HEK293 (cell line): ENCODE data around the gene BABAM1.

Experiments
- CTCF ChIA-PET: fragments of 350-600 bp; formaldehyde crosslinking; extraction: SDS; loops from one replicate; lab custom pipeline; 2021; ENCODE audit warnings: antibody characterized with exemption; lab: Yijun Ruan, JAX
- POLR2A ChIA-PET: fragments of 300-600 bp; formaldehyde crosslinking; extraction: SDS; loops from one replicate; lab custom pipeline; 2020; ENCODE audit warnings: antibody characterized with exemption, inconsistent platforms; lab: Yijun Ruan, JAX
- H3K27ac ChIP-seq: fragments of 200-500 bp; sonication (Bioruptor generic); 2 replicates; pipeline ENCODE4 v1.5.1; 2014; ENCODE audit warnings: low read depth, low read length, control low read depth, inconsistent platforms; ENCODE audit errors: extremely low read depth
- H3K36me3 ChIP-seq, 2 experiments: fragments of 200-500 bp in 1 of 2; sonication (Bioruptor generic) in 1 of 2; 1 replicate in 1 of 2; 2 replicates in 1 of 2; pipeline ENCODE4 v1.5.1; 2014 to 2017; ENCODE audit warnings: inconsistent platforms in 2 of 2, low read length in 2 of 2; ENCODE audit not compliant: control insufficient read depth in 2 of 2, insufficient read depth in 1 of 2
- H3K4me1 ChIP-seq: fragments of 200-500 bp; sonication (Bioruptor generic); 2 replicates; pipeline ENCODE4 v1.5.1; 2014; ENCODE audit warnings: mild to moderate bottlenecking, low read length, inconsistent platforms; ENCODE audit not compliant: control insufficient read depth, insufficient read depth
- H3K4me3 ChIP-seq: 2 replicates; pipeline ENCODE4 v1.5.1; 2011; ENCODE audit warnings: low read depth, mild to moderate bottlenecking, control low read depth, low read length, moderate library complexity
- H3K9me3 ChIP-seq: fragments of 200-500 bp; sonication (Bioruptor generic); 2 replicates; pipeline ENCODE4 v1.5.1; 2014; ENCODE audit warnings: low read depth, low read length, inconsistent platforms; ENCODE audit not compliant: control insufficient read depth, insufficient read depth
- BCL11B ChIP-seq: fragments of 450-650 bp; formaldehyde crosslinking; IDR thresholded peaks from 2 replicates; pipeline ENCODE4 v1.5.1; 2016; ENCODE audit warnings: low read depth, missing biosample characterization, missing genetic modification characterization
- IKZF3 ChIP-seq: fragments of 450-650 bp; IDR thresholded peaks from 2 replicates; pipeline ENCODE4 v1.5.0; 2018; ENCODE audit warnings: missing biosample characterization, mild to moderate bottlenecking, missing genetic modification characterization, moderate library complexity
- KLF10 ChIP-seq: fragments of 450-650 bp; IDR thresholded peaks from 2 replicates; pipeline ENCODE4 v1.5.1; 2018; ENCODE audit warnings: missing biosample characterization, mild to moderate bottlenecking, missing genetic modification characterization
- KLF16 ChIP-seq: fragments of 450-650 bp; formaldehyde crosslinking; IDR thresholded peaks from 2 replicates; pipeline ENCODE4 v1.5.1; 2017; ENCODE audit warnings: missing biosample characterization, missing genetic modification characterization
- KLF9 ChIP-seq: fragments of 450-650 bp; formaldehyde crosslinking; IDR thresholded peaks from 2 replicates; pipeline ENCODE4 v1.5.1; 2016; ENCODE audit warnings: missing biosample characterization, missing genetic modification characterization, low read depth
- PRDM2 ChIP-seq: fragments of 450-650 bp; formaldehyde crosslinking; IDR thresholded peaks from 2 replicates; pipeline ENCODE4 v1.5.1; 2016; ENCODE audit warnings: missing biosample characterization, missing genetic modification characterization, borderline replicate concordance
- TCF7L2 ChIP-seq: IDR thresholded peaks from 2 replicates; pipeline ENCODE4 v1.6.1; 2011; ENCODE audit warnings: low read depth, mild to moderate bottlenecking, inconsistent platforms, low read length, moderate library complexity, borderline replicate concordance
- WT1 ChIP-seq: fragments of 450-650 bp; formaldehyde crosslinking; IDR thresholded peaks from 2 replicates; pipeline ENCODE4 v1.5.1; 2016; ENCODE audit warnings: missing biosample characterization, missing genetic modification characterization
- ZFP3 ChIP-seq: fragments of 450-650 bp; formaldehyde crosslinking; IDR thresholded peaks from 2 replicates; pipeline ENCODE4 v1.5.1; 2016; ENCODE audit warnings: low read depth, missing biosample characterization, missing genetic modification characterization
- ZFP41 ChIP-seq: fragments of 450-650 bp; formaldehyde crosslinking; IDR thresholded peaks from 2 replicates; pipeline ENCODE4 v1.5.1; 2016; ENCODE audit warnings: missing biosample characterization, missing genetic modification characterization, borderline replicate concordance
- ZNF114 ChIP-seq: fragments of 450-650 bp; formaldehyde crosslinking; IDR thresholded peaks from 2 replicates; pipeline ENCODE4 v1.5.0; 2017; ENCODE audit warnings: missing biosample characterization, missing genetic modification characterization
- ZNF121 ChIP-seq: fragments of 450-650 bp; formaldehyde crosslinking; IDR thresholded peaks from 2 replicates; pipeline ENCODE4 v1.5.1; 2016; ENCODE audit warnings: missing biosample characterization, missing genetic modification characterization
- ZNF140 ChIP-seq: fragments of 450-650 bp; formaldehyde crosslinking; IDR thresholded peaks from 2 replicates; pipeline ENCODE4 v1.5.1; 2016; ENCODE audit warnings: missing biosample characterization, missing genetic modification characterization
- ZNF239 ChIP-seq: fragments of 450-650 bp; formaldehyde crosslinking; IDR thresholded peaks from 2 replicates; pipeline ENCODE4 v1.5.1; 2016; ENCODE audit warnings: missing biosample characterization, missing genetic modification characterization
- ZNF404 ChIP-seq: fragments of 450-650 bp; formaldehyde crosslinking; IDR thresholded peaks from 2 replicates; pipeline ENCODE4 v1.5.1; 2017; ENCODE audit warnings: missing biosample characterization, missing genetic modification characterization
- ZNF48 ChIP-seq: fragments of 450-650 bp; formaldehyde crosslinking; IDR thresholded peaks from 2 replicates; pipeline ENCODE4 v1.5.1; 2016; ENCODE audit warnings: missing biosample characterization, missing genetic modification characterization
- ZNF518A ChIP-seq: fragments of 450-650 bp; formaldehyde crosslinking; conservative IDR thresholded peaks from 2 replicates; pipeline ENCODE4 v1.5.1; 2016; ENCODE audit warnings: low read depth, missing biosample characterization, missing genetic modification characterization
- ZNF549 ChIP-seq: fragments of 450-650 bp; IDR thresholded peaks from 2 replicates; pipeline ENCODE4 v1.5.1; 2018; ENCODE audit warnings: missing biosample characterization, missing genetic modification characterization, mild to moderate bottlenecking, inconsistent platforms, moderate library complexity
- ZNF704 ChIP-seq: fragments of 450-650 bp; formaldehyde crosslinking; IDR thresholded peaks from 2 replicates; pipeline ENCODE4 v1.5.1; 2016; ENCODE audit warnings: missing biosample characterization, missing genetic modification characterization
- ZNF76 ChIP-seq: fragments of 450-650 bp; formaldehyde crosslinking; IDR thresholded peaks from 2 replicates; pipeline ENCODE4; 2016; ENCODE audit warnings: low read depth, missing biosample characterization, missing genetic modification characterization, borderline replicate concordance
- ZNF843 ChIP-seq: fragments of 450-650 bp; formaldehyde crosslinking; IDR thresholded peaks from 2 replicates; pipeline ENCODE4 v1.5.1; 2016; ENCODE audit warnings: missing biosample characterization, missing genetic modification characterization
- TF ChIP-seq, protein P1 (sequence below): fragments of 450-650 bp; formaldehyde crosslinking; IDR thresholded peaks from 2 replicates; pipeline ENCODE4 v1.5.1; 2016; ENCODE audit warnings: missing biosample characterization, missing genetic modification characterization

The BABAM1 gene

GRCh38 chr19:17309198-17309964 is 42.1 kb downstream of the BABAM1 start, which contains the start of gene DDA1:
TSS of gene DDA1 (plus strand) at chr19:17309563. CDS start at chr19:17309655, 92 bp downstream.
- ChIA-PET CTCF (interaction anchor here (0.9 to 1.4 kb wide), 6 partner anchors 17 to 156 kb away, joined by 3 to 7 read pairs (median 4); no protein-coding TSS in a partner anchor), POLR2A (interaction anchor here (0.6 to 2.9 kb wide), 18 partner anchors 8 to 682 kb away, joined by 3 to 64 read pairs (median 5); partner anchors contain the start of genes ANO8, BABAM1, GTPBP3 and OCEL1)
- Histone ChIP-seq H3K4me1 (no peaks in the 10 kb centered on the region), H3K27ac (peak within 1 kb of the TSS; percentile 26), H3K9me3 (no peaks in the 10 kb centered on the region), H3K4me3 (peak within 1 kb of the TSS; percentile 98), H3K36me3 (peaks cover 0 to 29% of the 10 kb centered on the region in 2 experiments; a peak in 1 of 3 replicates)
- 0 out of 2 replicates have a peak, but pooled peaks have one; percentile 27 for TF ChIP-seq ZNF843 (tag by site-specific recombination)
- TF ChIP-seq ZNF140 (tag by site-specific recombination), result no peak
- peak; percentile 92 for TF ChIP-seq BCL11B (tag by site-specific recombination)
- peak; percentile 87 for TF ChIP-seq ZNF76 (tag by site-specific recombination)
- no peak for TF ChIP-seq ZNF121 (tag by site-specific recombination)
- TF ChIP-seq ZNF704 (tag by site-specific recombination), result no peak
- no peak for TF ChIP-seq ZNF114 (tag by site-specific recombination)
- TF ChIP-seq ZNF239 (tag by site-specific recombination), result no peak
- TF ChIP-seq IKZF3 (tag by site-specific recombination), result 0 out of 2 replicates have a peak, but pooled peaks have one; percentile 20
- TF ChIP-seq ZFP3 (tag by site-specific recombination), result no peak
- TF ChIP-seq ZNF48 (tag by site-specific recombination), result no peak
- no peak for TF ChIP-seq PRDM2 (tag by site-specific recombination)
- peak; percentile 85 for TF ChIP-seq KLF9 (tag by site-specific recombination)
- no peak for TF ChIP-seq ZNF404 (tag by site-specific recombination)
- TF ChIP-seq TCF7L2, result no peak
- 0 out of 2 replicates have a peak, but pooled peaks have one; percentile 10 for TF ChIP-seq WT1 (tag by site-specific recombination)
- peak; percentile 74 for TF ChIP-seq ZNF518A (tag by site-specific recombination)
- TF ChIP-seq KLF16 (tag by site-specific recombination), result peak; percentile 91
- TF ChIP-seq ZNF549 (tag by site-specific recombination), result no peak
- peak; percentile 93 for TF ChIP-seq KLF10
- TF ChIP-seq, protein P1, sequence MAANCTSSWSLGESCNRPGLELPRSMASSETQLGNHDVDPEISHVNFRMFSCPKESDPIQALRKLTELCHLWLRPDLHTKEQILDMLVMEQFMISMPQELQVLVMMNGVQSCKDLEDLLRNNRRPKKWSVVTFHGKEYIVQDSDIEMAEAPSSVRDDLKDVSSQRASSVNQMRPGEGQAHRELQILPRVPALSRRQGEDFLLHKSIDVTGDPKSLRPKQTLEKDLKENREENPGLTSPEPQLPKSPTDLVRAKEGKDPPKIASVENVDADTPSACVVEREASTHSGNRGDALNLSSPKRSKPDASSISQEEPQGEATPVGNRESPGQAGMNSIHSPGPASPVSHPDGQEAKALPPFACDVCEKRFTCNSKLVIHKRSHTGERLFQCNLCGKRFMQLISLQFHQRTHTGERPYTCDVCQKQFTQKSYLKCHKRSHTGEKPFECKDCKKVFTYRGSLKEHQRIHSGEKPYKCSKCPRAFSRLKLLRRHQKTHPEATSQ (tag by site-specific recombination), result 0 out of 2 replicates have a peak, but pooled peaks have one; percentile 44
- TF ChIP-seq ZFP41, result no peak
